GM21367 (cell line): ENCODE measurements around the gene KIAA0513.
A peak's percentile ranks its signal among the peaks of the same experiment; 100 is the strongest.
"Not testable (repeated sequence)": the region's sequence is repeated elsewhere in the genome, so short reads cannot be mapped to it uniquely, and the experiment has no call there.

ENCODE experiments used
- ATAC-seq: cut with Tn5 transposase; IDR thresholded peaks from one replicate; pipeline ENCODE4 v1.9.1; 2021; ENCODE audit not compliant: unreplicated experiment

Gene KIAA0513

DNA sequence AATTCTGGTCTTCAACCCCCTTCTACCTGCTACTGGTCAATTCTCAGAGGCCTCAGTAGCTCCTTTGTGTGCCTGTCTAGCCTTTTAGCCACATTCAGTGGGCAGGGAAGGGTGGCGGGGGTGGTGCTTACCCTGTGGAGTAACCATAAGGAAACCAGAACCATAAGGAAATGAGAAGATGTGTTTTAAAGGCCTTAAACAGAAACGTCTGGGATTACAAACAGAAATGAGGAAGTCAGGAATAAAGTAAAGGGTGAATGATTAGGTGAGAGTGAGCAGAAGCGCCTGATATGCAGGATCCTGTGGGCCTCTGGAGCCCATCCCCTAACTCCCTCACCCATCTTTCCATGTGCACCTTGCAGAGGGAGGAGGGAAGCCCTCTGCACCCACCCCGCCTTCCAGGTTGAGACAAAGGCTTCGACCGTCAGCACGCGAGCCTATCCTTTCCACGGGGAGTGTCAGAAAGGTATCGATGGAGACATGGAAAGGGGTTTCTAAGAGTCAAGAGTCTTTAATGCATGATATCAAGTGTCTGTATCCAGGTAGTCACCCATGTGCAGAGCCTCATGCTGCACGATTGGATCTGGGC is 20.4 kb downstream of the KIAA0513 start:
- ATAC-seq = no peak

DNA sequence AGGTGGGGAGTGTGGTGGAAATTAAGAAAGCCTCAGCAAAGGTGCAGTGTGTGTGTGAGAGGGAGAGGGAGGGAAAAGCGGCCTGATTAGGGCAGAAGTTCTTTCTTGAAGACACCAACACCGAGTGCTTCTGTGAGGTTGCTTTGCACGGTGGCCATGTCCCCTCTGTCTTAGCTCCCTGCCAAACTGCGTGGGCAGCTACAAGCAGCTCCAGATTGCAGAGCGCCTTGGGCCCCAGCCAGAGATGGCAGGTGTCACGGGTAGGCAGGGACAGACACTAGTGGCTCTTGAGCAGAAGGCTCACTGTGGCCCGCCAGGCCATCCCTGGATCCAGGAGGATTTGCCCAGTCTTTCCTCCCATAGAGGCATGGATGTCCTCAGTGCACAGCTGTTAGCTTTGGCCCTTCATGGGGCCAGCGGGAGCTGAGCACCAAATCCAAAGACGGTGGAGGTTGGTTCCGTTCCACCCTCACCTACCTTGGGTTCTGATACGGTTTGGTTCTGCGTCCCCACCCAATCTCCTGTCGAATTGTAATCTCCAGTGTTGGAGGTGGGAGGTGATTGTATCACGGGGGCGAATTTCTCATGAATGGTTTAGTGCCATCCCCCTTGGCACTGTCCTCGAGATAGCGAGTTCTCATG is 21.4 kb downstream of the KIAA0513 start:
- no peak for ATAC-seq

DNA sequence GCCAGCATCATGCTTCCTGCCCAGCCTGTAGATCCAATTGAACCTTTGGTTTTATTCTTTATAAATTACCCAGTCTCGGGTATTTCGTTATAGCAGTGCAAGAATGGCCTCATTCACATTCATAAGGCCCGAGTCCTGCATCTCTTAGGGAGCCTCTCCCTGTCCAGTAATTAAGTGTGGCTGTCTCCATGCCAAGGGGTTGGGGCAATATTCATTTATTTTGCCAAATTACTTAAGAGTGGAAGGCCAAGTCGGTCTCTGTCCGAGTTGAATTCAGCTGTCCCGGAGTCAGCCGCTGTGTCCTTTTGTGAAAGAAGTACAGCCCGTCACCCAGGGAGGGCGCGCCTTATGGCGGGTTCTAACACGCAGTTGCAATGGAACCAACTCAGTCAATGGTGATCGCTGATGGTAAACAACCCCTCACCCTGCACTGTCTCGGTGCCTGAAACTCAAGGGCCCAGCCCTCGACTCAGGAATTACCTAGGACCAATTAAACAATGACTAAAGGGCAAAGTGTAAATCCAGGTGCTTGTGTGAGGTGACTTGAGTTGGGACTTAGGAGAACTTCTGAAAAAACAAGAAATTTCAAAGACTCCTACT is 22.2 kb downstream of the KIAA0513 start:
- no peak for ATAC-seq

DNA sequence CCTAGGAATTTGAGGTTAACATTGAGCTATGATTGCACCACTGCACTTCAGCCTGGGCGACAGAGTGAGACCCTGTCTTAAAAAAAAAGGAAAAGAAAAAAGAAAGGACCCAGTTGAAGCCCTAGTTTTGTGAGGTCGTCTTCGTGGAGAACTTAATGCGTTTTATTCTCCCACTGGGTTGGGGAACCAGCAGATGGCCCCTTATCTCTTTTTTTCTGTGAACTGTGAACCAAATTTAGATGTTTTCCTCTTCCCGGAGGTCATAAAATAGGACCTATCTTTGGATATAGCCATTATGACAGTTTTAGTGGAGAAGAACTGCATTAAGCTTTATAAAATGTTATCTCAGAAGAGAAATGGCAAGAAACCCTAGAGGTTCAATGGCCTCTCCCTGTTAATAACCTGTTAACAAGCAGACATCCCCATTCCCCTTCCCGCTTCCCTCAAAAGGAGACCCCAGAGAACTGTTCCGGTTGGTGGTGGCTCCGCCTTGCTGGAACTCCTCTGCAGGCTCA is 23.5 kb downstream of the KIAA0513 start:
- ATAC-seq = no peak

DNA sequence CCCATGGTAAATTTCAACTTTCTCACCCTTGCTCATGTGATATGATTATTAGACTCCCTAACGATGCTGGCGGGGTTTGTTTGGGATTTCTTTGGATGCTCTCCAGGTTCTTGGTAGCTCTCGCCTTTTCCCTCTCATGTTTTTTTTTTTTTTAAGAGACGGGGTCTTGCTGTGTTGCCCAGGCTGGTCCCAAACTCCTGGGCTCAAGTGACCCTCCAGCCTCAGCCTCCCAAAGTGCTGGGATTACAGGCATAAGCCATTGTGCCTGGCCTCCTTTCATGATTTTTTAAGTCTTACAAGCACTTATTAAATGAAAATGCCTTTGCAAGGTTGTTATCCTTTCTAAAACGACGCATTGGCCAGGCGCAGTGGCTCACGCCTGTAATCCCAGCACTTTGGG is 24.1 kb downstream of the KIAA0513 start:
- no peak for ATAC-seq

DNA sequence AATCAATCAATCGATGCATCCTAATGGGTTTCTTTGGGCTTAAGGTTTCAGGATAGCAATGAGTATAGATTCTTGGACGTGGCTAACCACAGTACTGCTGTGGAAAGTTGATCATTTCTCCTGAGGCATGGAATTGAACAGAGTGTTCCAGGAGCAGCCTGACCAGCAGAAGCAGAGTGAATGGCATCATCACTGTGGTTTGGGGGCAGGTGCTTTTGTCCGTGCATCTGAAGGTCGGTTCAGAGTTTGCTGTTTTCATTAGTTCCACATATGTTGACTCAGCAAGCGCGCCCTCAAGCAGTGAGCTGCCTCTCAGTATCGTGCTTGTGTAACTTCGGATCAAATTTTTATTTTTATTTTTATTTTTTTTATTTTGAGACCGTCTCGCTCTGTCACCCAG is 24.9 kb downstream of the KIAA0513 start:
- no peak for ATAC-seq

DNA sequence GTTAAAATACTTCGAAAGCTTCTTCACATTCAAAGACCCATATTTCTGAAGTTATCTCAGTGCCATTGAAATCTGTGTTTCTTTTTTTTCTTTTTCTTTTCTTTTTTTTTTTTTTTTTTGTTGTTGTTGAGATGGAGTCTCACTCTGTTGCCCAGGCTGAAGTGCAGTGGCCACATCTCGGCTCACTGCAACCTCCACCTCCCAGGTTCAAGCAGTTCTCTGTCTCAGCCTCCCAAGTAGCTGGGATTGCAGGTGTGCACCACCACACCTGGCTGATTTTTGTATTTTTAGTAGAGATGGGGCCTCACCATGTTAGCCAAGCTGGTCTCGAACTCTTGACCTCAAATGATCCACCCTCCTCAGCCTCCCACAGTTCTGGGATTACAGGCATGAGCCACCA is 26.7 kb downstream of the KIAA0513 start:
- ATAC-seq = not testable (repeated sequence)

DNA sequence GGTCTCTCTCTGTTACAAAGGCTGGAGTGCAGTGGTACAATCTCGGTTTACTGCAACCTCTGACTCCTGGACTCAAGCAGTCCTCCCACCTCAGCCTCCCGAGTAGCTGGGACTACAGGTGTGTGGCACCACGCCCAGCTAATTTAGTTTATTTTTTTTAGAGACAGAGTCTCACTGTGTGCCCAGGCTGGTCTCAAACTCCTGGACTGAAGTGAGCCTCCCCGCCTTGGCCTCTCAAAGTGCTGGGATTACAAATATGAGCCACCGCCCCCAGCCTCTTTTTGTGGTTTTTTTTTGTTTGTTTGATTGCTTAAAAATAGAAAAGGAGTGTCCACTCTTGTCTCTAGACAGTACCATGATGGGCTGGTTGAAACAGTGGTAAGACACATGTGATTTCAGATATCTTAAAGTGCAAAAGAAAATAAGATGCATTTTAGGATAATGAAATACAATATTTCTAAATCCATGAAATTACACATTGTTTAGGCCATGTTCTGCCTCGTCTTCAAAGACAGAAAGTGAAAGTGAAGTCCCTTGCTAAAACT is 27.4 kb downstream of the KIAA0513 start:
- ATAC-seq = no peak

DNA sequence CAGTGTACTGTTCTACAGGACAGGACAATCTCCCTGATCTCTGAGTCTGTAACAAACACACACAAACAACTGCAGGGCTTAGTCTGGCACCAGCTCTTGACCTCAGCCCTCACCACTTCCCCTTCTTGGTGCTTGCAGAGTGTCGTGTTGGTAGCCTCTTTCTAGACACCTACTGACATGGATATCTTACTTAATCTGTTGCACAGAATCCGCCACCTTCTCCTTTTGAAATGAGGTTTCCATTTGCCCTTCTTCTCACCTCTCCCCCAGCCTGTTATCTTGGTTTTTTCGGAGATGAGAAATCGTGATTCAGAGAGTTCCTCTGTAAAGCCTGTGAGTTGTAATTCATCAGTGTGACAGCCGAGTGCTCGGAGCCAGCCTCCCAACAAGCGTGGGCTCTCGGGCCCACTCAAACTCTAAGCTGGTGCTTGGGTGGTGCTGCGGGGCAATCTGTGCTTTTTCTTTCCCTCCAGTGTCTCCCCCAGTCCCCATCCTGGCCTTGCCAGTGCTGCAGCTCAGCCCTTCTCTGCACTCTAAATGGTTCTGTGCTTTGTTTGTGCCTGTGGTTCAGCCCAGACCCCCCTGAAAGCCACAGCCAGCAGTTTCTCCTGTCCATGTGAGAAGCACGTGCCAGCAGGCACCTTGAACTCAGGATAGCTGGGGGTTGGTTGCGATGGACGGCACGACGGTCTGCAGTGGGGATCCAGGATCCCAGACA is 28.1 kb downstream of the KIAA0513 start:
- ATAC-seq = peak; percentile 87

DNA sequence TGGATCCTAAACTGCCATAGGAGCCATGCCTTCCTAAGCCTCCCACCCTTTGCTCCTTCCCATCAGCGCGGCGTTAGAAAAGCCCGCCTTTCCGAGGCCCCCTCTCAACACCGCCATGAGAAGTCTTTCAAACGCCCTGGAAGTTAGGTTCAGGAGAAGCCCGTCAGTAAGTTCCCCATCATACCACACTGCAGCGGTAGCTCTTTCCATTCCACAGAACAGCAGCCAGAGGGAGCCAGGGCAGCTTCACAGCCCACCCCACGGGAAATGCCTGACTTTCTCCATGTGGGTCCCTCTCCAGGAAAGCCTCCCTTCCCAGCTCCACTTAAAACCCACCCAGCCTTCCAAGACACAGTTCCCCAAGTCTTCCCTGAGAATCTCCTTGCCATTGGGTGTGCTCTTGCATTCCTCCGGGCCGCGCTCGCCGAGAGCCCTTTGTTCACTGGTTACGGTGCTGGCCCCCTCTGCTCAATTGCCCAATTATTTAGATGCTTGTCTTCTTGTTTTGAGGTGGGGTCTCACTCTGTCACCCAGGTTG is 28.7 kb downstream of the KIAA0513 start:
- ATAC-seq = no peak

DNA sequence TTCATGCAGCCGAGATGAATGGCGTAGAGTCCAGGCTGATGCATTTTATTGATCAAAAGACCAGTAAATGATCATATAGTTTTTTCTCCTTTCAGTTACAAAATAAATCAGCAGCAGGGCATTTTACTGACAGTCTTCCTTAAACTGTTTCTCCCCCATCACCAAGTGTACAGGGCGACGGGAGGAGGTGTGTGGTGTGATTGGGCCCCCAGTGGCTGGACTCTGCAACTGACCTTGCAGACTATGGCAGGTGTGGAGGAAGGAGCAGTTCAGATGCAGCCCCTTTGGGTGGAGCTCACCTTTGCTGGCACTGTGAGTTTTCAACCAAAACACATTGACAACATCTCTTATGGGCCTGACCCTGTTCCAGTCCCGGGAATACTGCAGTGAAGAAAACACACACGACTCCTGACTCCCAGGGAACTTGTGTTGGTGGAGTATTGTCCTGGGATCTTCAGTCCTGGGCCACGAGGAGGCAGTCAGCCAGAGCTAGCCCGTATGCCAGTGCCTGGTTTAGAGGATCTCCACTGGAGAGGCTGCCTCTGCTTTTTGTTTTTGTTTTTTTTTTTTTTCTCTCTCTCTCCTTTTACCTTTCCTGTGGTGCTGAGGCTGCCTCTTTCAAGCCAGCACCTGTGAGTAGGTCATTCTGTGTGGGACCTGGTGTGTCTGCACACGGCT is 29.8 kb downstream of the KIAA0513 start:
- no peak for ATAC-seq

DNA sequence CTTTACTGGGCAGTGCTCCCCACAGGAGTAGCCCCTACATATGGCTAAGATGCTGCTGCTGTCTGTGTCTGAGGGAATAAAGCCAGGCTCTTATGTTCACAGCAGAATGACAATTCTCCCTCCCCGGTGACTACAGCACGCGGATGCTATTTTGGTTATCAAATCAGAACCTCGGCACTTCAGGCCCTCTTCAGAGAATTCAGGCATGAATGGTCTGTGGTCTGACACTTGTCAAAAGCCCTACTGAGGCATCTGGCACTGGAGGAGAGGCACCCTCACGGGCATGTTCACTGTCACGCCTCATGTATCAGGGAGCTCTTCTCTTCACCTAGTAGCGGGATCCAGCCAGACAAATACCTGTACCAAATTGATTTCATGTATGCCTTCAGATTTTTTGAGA is 30.4 kb downstream of the KIAA0513 start:
- no peak for ATAC-seq

DNA sequence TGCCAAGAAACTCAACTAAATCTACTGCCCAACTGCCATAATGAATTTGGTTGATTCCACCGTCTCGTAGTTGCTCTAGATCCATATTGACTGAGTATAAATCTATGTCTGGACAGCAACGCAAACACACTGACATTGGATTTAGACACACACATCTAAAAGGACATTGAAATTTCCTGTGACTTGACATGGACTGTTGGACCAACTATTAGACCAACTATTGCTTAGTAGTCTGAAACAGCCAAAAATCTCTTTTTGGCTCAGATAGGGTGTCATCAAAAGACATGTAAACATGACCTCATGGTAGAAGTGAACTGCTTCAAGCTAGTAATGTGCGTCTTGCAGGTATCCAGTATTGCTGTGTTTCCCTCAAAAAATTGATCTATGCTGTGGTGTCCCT is 31.3 kb downstream of the KIAA0513 start:
- no peak for ATAC-seq

DNA sequence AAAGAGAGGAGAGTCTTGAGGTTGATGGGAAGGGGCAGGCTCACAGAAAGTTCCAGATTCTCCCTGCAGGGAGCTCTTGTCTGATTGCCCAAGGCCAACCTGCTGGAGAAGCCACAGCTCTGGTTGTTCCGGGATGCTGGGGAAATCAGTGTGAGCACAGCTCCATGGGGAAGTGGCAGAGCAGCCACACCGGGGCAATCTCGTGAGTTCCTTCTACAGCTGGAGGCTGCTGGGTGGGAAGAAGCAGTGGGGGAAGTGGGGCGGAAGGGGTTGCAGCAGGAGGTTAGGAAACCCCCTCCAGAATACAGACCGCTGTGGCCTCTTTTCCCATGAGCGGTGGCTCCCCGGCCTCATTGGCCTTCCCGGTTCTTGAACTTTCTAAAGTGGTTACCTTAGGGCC is 34.0 kb downstream of the KIAA0513 start:
- no peak for ATAC-seq

DNA sequence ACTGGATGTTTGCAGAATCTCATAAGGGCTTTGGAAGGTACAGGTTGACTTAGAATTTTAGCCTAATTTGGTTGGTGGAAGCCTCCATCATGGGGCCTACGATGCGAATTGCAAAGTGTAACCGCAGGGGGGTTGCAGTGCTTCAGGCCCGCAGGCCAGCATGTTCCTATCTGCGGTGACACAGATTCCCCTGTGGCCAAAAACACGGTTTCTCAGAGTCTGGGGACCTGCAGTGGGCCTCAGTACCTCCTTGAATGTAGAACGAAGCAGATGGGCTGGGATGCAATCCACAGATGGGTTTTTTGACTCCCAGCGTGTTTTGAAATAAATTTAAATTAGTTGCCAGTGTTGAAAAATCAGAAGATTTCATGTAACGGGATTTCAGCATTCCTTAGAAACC is 34.7 kb downstream of the KIAA0513 start:
- no peak for ATAC-seq

DNA sequence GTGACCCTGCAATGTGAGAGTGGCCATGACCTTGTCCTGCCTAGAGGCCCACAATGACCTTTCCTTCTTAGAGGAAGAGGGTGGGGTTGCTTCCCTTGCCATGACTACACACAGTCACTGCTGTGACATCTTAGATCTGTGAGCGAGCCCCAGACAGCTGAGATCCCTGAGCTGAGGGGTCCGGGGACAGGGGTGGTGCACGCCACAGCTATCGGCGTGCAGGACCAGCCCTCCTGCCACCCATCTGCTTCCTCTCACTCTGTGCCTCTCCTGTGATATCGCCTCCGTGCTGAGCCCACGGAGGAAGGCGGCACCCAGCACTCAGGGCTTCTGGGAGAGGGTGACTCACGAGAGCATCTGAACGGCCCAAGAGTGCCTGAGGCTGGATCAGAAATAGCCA is 35.2 kb downstream of the KIAA0513 start:
- no peak for ATAC-seq

DNA sequence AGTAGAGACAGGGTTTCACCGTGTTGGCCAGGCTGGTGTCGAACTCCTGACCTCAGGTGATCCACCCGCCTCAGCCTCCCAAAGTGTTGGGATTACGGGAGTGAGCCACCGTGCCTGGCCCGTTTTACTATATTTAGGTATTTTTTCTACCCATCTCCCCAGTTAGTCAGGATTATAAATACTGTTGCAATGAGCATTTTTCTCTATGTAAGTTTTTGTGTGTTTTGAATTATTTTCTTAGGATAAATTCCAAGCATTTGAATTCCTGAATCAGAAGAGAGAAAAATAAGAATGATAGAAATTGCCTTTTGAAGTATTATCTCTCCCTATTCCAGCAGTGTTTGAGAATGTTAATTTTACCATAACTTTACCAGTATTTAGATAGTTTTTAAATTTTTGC is 36.6 kb downstream of the KIAA0513 start:
- ATAC-seq = no peak

DNA sequence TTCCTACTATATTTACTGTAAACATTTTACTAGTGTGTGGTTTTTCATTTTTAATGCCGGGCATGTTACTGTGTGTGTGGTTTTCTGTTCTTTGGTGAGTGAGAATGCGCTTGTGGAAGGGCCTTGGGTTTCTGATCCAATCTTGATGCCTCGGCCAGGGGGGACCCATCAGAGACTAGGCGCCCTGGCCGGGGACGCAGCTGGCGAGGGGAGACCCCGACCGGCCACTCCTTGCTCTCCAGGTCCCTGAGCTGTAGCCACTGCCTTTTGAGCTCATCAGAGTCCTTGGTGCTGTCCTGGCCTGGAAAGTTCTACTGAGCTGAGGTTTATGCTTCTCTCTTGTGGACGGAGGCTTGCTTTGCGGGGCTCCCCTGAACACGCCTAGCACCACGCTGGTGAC is 37.5 kb downstream of the KIAA0513 start:
- no peak for ATAC-seq

DNA sequence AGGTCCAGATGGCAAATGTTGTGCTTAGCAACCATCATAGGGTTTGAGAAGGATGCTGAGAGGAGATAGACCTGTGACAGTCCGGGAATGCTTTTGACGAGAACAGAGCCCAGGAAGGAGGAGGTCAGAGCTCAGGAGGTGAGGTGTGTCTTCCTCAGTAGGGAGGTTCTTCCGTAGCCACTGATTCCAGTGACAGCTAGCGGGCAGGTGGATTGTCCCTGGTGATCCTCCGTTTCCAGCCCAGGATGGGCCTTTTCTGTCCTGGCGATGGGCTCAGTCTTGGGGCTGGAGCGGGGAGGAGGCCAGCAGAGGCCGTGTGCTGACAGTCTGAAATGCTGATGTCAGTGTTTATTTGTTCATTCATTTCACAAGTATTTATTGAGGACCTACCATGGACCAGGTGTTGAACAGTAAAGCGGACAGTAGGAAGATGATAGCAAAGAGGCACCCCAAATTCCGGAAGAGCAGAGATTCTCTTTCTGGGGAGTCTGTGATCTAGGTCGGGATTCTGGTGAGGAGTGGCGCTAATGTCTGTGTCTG is 38.8 kb downstream of the KIAA0513 start:
- ATAC-seq = no peak

DNA sequence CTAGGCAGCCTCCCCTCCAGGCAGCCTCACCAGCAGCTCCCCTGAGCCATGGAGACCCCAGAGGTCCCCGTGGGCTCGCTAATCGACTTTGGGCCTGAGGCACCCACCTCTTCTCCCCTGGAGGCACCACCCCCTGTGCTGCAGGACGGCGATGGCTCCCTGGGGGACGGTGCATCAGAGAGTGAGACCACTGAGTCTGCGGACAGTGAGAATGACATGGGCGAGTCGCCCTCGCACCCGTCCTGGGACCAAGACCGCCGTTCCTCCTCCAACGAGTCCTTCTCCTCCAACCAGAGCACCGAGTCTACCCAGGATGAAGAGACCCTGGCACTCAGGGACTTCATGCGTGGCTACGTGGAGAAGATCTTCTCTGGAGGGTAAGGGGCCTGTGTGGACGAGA is 39.4 kb downstream of the KIAA0513 start:
- no peak for ATAC-seq

DNA sequence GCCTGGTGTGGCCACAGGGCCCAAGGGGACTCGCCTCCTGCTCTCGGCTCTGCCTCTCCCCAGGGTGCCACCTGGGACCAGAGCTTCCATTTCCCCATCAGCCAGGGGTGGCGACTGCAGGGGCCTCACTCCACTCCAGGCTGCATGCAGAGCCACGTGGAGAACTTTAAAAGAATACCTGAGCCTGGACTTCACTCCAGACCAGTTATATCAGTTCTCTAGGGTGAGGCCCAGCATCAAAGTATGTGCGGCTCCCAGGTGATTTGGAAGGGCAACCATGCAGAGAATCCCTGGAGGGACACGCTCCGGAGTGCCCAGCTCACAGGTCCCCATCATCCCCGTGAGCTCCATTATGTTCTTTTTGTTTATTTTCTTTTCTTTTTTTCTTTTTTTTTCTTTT is 39.8 kb downstream of the KIAA0513 start:
- no peak for ATAC-seq
